Endothelial cell of umbilical vein (primary cell): ENCODE measurements around the gene ANKRD23. TPM values are rescaled to one million over a fixed set of nuclear protein-coding genes. Genes with fewer than 3 reads are reported as not detected.

Source experiments
- BruUV-seq: library from RNA; stranded (reverse); fragments of 400-500 nt; replicated peaks from 2 replicates; lab custom pipeline; 2021; lab: Mats Ljungman, UMichigan
- CTCF ChIA-PET: fragments of 300-600, 350-600 bp; sonication (Branson Sonifier 250); formaldehyde crosslinking; loops from one replicate; lab custom pipeline; 2021; ENCODE audit warnings: antibody characterized with exemption, inconsistent platforms; lab: Charles Lee
- POLR2A ChIA-PET: fragments of 300-600, 350-600 bp; sonication (Branson Sonifier 250); formaldehyde crosslinking; loops from one replicate; lab custom pipeline; 2021; ENCODE audit warnings: antibody characterized with exemption, inconsistent platforms; lab: Charles Lee
- DNase-seq: peaks from one replicate; pipeline ENCODE4 v3.0.0-alpha.2; 2011; ENCODE audit warnings: low read depth, low spot score
- FAIRE-seq: peaks from 2 replicates; lab custom pipeline; 2011; peaks lifted over from hg19 to GRCh38; lab: Jason Lieb, UNC
- H2AFZ ChIP-seq: 2 replicates; pipeline ENCODE4 v1.6.0; 2012; ENCODE audit warnings: low read depth, low read length, control low read depth, inconsistent platforms
- H3K27ac ChIP-seq: 2 replicates; pipeline ENCODE4 v1.5.1; 2011; ENCODE audit warnings: low read depth, mild to moderate bottlenecking, control low read depth, low read length, moderate library complexity; ENCODE audit not compliant: insufficient read depth
- H3K27me3 ChIP-seq, 2 experiments: 2 replicates each; pipeline versions ENCODE4 v1.6.0 to v1.6.1; 2011; ENCODE audit warnings: low read length in 2 of 2, mixed read lengths in 1 of 2; ENCODE audit not compliant: control insufficient read depth in 2 of 2, insufficient read depth in 2 of 2
- H3K36me3 ChIP-seq, 2 experiments: 2 replicates in 1 of 2; 3 replicates in 1 of 2; pipeline ENCODE4 v1.5.1; 2011; ENCODE audit warnings: low read length in 2 of 2, mild to moderate bottlenecking in 1 of 2, moderate library complexity in 1 of 2; ENCODE audit not compliant: control insufficient read depth in 2 of 2, insufficient read depth in 2 of 2; ENCODE audit errors: extremely low read depth in 1 of 2
- H3K4me1 ChIP-seq: 3 replicates; pipeline ENCODE4 v1.5.1; 2011; ENCODE audit warnings: mild to moderate bottlenecking, low read length; ENCODE audit not compliant: control insufficient read depth, insufficient read depth; ENCODE audit errors: extremely low read depth
- H3K4me2 ChIP-seq: 2 replicates; pipeline ENCODE4 v1.6.1; 2011; ENCODE audit warnings: low read length, control low read depth, mixed read lengths; ENCODE audit not compliant: insufficient read depth
- H3K4me3 ChIP-seq, 3 experiments: fragments of 200-600 bp in 1 of 3; sonication (generic), shearing (Covaris generic) in 1 of 3; replicated peaks in 1 of 3; 2 replicates each; pipeline ENCODE4 v1.5.1; 2011 to 2016; ENCODE audit warnings: control low read depth in 3 of 3, low read length in 3 of 3, mild to moderate bottlenecking in 2 of 3, inconsistent platforms in 1 of 3, low read depth in 1 of 3, moderate library complexity in 1 of 3; ENCODE audit not compliant: insufficient read depth in 1 of 3
- H3K79me2 ChIP-seq: 2 replicates; pipeline ENCODE4 v1.6.0; 2012; ENCODE audit warnings: low read length, inconsistent platforms; ENCODE audit not compliant: control insufficient read depth, insufficient read depth
- H3K9ac ChIP-seq: replicated peaks from 2 replicates; pipeline ENCODE3; 2011; ENCODE audit warnings: low read length, control low read depth; ENCODE audit not compliant: insufficient read depth; ENCODE audit errors: extremely low read depth
- H3K9me1 ChIP-seq: replicated peaks from 3 replicates; pipeline ENCODE4 v1.6.0; 2011; ENCODE audit warnings: mild to moderate bottlenecking, low read length; ENCODE audit not compliant: control insufficient read depth, insufficient read depth; ENCODE audit errors: extremely low read depth
- H3K9me3 ChIP-seq: replicated peaks from 2 replicates; pipeline ENCODE4 v1.5.1; 2012; ENCODE audit warnings: low read length, inconsistent platforms; ENCODE audit not compliant: control insufficient read depth, insufficient read depth
- H4K20me1 ChIP-seq: replicated peaks from 2 replicates; pipeline ENCODE3; 2011; ENCODE audit warnings: mild to moderate bottlenecking, low read length; ENCODE audit not compliant: control insufficient read depth, insufficient read depth; ENCODE audit errors: extremely low read depth
- EZH2 ChIP-seq: IDR thresholded peaks from 2 replicates; pipeline ENCODE4 v1.6.1; 2012; ENCODE audit warnings: borderline replicate concordance, low read depth, mild to moderate bottlenecking, moderate library complexity, low read length, inconsistent platforms; ENCODE audit not compliant: severe bottlenecking
- FOS ChIP-seq: IDR thresholded peaks from 2 replicates; pipeline ENCODE4 v1.6.1; 2011; ENCODE audit warnings: mild to moderate bottlenecking, low read length, moderate library complexity, borderline replicate concordance; ENCODE audit not compliant: insufficient read depth
- GATA2 ChIP-seq: IDR thresholded peaks from 2 replicates; pipeline ENCODE4 v1.7.0; 2011; ENCODE audit warnings: low read depth, mild to moderate bottlenecking, moderate library complexity, mixed read lengths, low read length; ENCODE audit not compliant: insufficient read length, insufficient read depth
- JUN ChIP-seq: IDR thresholded peaks from 2 replicates; pipeline ENCODE4 v1.6.1; 2011; ENCODE audit warnings: borderline replicate concordance, low read depth; ENCODE audit not compliant: insufficient read length, insufficient read depth
- MYC ChIP-seq: IDR thresholded peaks from one replicate; pipeline ENCODE4 v1.6.1; 2011; ENCODE audit warnings: mild to moderate bottlenecking, low read depth, low read length
- POLR2A ChIP-seq: IDR thresholded peaks from 2 replicates; pipeline ENCODE4 v1.6.1; 2012; ENCODE audit warnings: low read depth, mild to moderate bottlenecking, control low read depth, low read length
- POLR2AphosphoS5 ChIP-seq: IDR thresholded peaks from 2 replicates; pipeline ENCODE4 v1.6.1; 2012; ENCODE audit warnings: low read depth, mild to moderate bottlenecking, control low read depth, low read length, moderate library complexity; ENCODE audit not compliant: insufficient read depth
- dilution Hi-C: fragments of 300-500 bp; cut with MboI; formaldehyde crosslinking; loops from one replicate; pipeline ENCODE4 v1.15.0; 2019; ENCODE audit warnings: low sequenced_read_pairs; ENCODE audit not compliant: extremely low pct_ligation_motif_present
- intact Hi-C: fragments of 100-400 bp; cut with micrococcal nuclease; formaldehyde crosslinking; loops from one replicate; pipeline ENCODE4 v1.10.0; 2022
- polyA plus RNA-seq, 4 experiments: library from polyadenylated mRNA; depleted of rRNA in 3 of 4; stranded (reverse) in 3 of 4; unstranded in 1 of 4; fragments of >200 nt; gene quantifications; 2 replicates each; pipeline versions ENCODE4 v1.2.1 to v1.2.3, GENCODE V29; 2011 to 2012; ENCODE audit warnings: missing spikeins in 1 of 4
- total RNA-seq: library from RNA; stranded (reverse); gene quantifications from 2 replicates; pipeline ENCODE4 v1.2.3, GENCODE V29; 2021
- TF ChIP-seq, protein P1 (sequence below): IDR thresholded peaks from 2 replicates; pipeline ENCODE4 v1.6.1; 2011; ENCODE audit not compliant: insufficient read depth, insufficient read length
- TF ChIP-seq, protein P2 (sequence below), 2 donors: IDR thresholded peaks; 1 replicate in 1 of 2; 2 replicates in 1 of 2; pipeline ENCODE4 v1.5.1; 2011; ENCODE audit warnings: low read length in 2 of 2, mild to moderate bottlenecking in 2 of 2, moderate library complexity in 2 of 2, control low read depth in 1 of 2, inconsistent platforms in 1 of 2, low read depth in 1 of 2; ENCODE audit not compliant: insufficient read depth in 1 of 2; ENCODE audit errors: extremely low read depth in 1 of 2

Gene ANKRD23
- total and polyA plus RNA-seq, 2 donors (not counting 3 experiments of a cell fraction or from before 2014, with no cell fraction given) = 1.7 to 3.6 TPM

DNA sequence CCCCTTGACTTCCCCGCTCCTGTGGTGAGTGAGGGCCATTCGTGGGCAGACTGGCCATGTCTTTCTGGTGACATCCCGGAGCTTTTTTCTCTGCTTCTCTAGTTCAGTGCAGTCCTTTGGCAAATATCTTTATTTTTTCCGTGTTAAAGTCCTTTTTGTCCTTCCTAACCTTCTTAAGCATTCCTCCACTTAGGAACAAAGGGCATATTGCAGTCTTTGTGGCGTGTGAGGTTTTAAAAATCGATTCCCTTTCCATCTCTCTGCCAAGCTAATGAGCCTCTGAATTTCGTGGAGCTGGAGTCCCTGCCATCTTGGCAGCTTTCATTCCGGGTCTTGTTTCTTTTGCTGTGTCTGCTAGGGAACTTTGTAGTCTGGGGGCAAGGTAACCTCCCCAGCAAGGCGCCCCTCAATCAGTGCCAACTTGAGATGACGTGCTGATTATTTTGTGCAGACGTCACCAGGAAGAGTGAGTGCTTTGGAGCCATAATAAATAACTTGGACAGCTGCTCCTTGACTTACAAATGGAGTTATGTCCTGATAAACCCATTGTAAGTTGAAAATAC, 22.6 kb downstream of the ANKRD23 start:
- Histone ChIP-seq H4K20me1 (no peaks in the 10 kb centered on the region), H3K4me2 (no peak overlapping the region), H3K4me3 (no peak overlapping the region), H3K9me1 (no peaks in the 10 kb centered on the region), H3K4me1 (peaks cover 8% of the 10 kb centered on the region), H3K9me3 (no peaks in the 10 kb centered on the region), H2AFZ (no peak overlapping the region), H3K36me3 (peaks cover 0 to 2% of the 10 kb centered on the region in 2 experiments), H3K27ac (no peak overlapping the region), H3K9ac (no peak overlapping the region), H3K27me3 (no peaks in the 10 kb centered on the region), H3K79me2 (peaks cover 10% of the 10 kb centered on the region)
- no peak for TF ChIP-seq EZH2
- TF ChIP-seq, protein P1, sequence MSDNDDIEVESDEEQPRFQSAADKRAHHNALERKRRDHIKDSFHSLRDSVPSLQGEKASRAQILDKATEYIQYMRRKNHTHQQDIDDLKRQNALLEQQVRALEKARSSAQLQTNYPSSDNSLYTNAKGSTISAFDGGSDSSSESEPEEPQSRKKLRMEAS = no peak
- BruUV-seq = no TSS peak
- intact Hi-C loops (no loop called here), dilution Hi-C loops (no loop called here)
- POLR2A ChIA-PET = no interaction called here
- CTCF ChIA-PET = interaction anchor here (1.3 kb wide), 1 partner anchor 36 kb away, joined by 3 read pairs; the partner anchor contains the start of gene ANKRD39
- no peak for FAIRE-seq
- no peak for DNase-seq

DNA sequence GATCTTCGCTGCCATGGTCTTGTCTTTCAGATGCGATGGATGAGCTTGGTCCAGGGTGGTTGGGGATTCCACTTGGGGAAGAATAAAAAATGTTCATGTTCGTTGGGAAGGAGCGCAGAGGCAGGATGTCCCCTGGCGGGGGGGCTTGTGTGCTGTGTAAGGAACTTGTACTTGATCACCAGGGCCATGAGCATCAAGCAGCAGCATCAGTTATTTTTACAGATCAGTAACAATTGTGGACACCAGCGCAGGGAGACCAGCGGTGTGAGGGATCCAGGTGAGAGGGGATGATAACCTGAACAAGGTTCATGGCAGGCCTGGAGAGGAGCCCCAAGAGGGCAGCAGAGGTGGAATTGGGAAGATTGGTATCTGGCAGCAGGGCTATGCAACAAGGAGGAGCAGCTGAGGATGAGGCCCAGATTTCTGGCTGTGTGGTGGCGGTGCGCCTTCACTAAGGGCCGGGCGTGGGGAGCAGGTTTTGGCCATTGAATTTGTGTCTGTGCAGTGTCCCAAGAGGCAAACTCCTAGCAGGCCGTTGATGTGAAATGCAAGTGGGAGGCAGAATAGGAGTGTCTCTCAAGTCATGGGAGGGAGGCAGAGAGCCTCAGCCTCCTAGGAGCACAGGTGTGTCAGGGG, 23.8 kb downstream of the ANKRD23 start:
- Histone ChIP-seq H3K27ac (no peak overlapping the region), H3K36me3 (peaks cover 0 to 2% of the 10 kb centered on the region in 2 experiments), H3K4me1 (peaks cover 13% of the 10 kb centered on the region), H3K4me3 (no peak overlapping the region), H3K9me3 (no peaks in the 10 kb centered on the region), H3K9me1 (no peaks in the 10 kb centered on the region), H4K20me1 (no peaks in the 10 kb centered on the region), H3K79me2 (peaks cover 10% of the 10 kb centered on the region), H2AFZ (no peak overlapping the region), H3K9ac (no peak overlapping the region), H3K4me2 (no peak overlapping the region), H3K27me3 (no peaks in the 10 kb centered on the region)
- intact Hi-C loops = no loop called here
- ChIA-PET POLR2A (no interaction called here), CTCF (interaction anchor here (1.3 kb wide), 1 partner anchor 37 kb away, joined by 3 read pairs; the partner anchor contains the start of gene ANKRD39)
- dilution Hi-C loops = no loop called here
- BruUV-seq = no TSS peak
- DNase-seq (no peak), FAIRE-seq (no peak)
- TF ChIP-seq GATA2 (no peak), POLR2AphosphoS5 (no peak), FOS (no peak), EZH2 (no peak), JUN (no peak), MYC (no peak), POLR2A (no peak)
- TF ChIP-seq, protein P2, sequence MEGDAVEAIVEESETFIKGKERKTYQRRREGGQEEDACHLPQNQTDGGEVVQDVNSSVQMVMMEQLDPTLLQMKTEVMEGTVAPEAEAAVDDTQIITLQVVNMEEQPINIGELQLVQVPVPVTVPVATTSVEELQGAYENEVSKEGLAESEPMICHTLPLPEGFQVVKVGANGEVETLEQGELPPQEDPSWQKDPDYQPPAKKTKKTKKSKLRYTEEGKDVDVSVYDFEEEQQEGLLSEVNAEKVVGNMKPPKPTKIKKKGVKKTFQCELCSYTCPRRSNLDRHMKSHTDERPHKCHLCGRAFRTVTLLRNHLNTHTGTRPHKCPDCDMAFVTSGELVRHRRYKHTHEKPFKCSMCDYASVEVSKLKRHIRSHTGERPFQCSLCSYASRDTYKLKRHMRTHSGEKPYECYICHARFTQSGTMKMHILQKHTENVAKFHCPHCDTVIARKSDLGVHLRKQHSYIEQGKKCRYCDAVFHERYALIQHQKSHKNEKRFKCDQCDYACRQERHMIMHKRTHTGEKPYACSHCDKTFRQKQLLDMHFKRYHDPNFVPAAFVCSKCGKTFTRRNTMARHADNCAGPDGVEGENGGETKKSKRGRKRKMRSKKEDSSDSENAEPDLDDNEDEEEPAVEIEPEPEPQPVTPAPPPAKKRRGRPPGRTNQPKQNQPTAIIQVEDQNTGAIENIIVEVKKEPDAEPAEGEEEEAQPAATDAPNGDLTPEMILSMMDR (IDR thresholded peaks at IDR 0.05; ENCODE audit: extremely low read depth in 1 of 2, insufficient read depth in 1 of 2, low read depth in 1 of 2, low read length in 2 of 2) = no peak
- TF ChIP-seq, protein P1 = no peak
